ENCODE data around the gene ZNF99. TPM values are rescaled to one million over a fixed set of nuclear protein-coding genes. Genes with fewer than 3 reads are reported as not detected.
"Not testable (repeated sequence)": the region's sequence is repeated elsewhere in the genome, so short reads cannot be mapped to it uniquely, and the experiment has no call there.

The ZNF99 gene
- total and polyA plus RNA-seq, 2 of the 8 experiments (the other 6 are each of a cell fraction or from before 2014, with no cell fraction given), result not detected

GRCh38 chr19:22728214-22728613 is 55.7 kb downstream of the ZNF99 start:
- CTCF ChIA-PET (ENCODE audit: partially characterized antibody); DNase-seq (ENCODE audit: low read depth in 1 of 2, low spot score in 2 of 2); POLR2A ChIA-PET (ENCODE audit: partially characterized antibody); H2BK120ac ChIP-seq (replicated peaks; ENCODE audit: low read depth, low read length); H3K4me2 ChIP-seq (ENCODE audit: insufficient read depth in 1 of 2, low read depth in 2 of 2, low read length in 2 of 2); H3K36me3 ChIP-seq (ENCODE audit: control insufficient read depth in 2 of 4, insufficient read depth in 4 of 4, low read length in 3 of 4); H4K91ac ChIP-seq (replicated peaks; ENCODE audit: insufficient read length, low read length); H3K4ac ChIP-seq (replicated peaks; ENCODE audit: insufficient read length, low read depth, low read length); H3K18ac ChIP-seq (ENCODE audit: extremely low read depth, low read length); H2BK20ac ChIP-seq (ENCODE audit: low read length); H2BK5ac ChIP-seq (ENCODE audit: low read depth, low read length); H2BK12ac ChIP-seq (ENCODE audit: low read depth, low read length); H3K79me2 ChIP-seq (ENCODE audit: control insufficient read depth in 1 of 2, insufficient read depth in 2 of 2, low read length in 2 of 2); H3K14ac ChIP-seq (ENCODE audit: insufficient read length); FAIRE-seq; H3K27me3 ChIP-seq (replicated peaks in 1 of 4; ENCODE audit: control insufficient read depth in 3 of 4, extremely low read depth in 1 of 4, insufficient read depth in 3 of 4, low read length in 3 of 4); H2AK5ac ChIP-seq (ENCODE audit: low read depth, low read length); H3K23ac ChIP-seq (ENCODE audit: insufficient read length); H4K20me1 ChIP-seq (replicated peaks in 1 of 2; ENCODE audit: control insufficient read depth in 1 of 2, insufficient read depth in 2 of 2, low read length in 2 of 2); H3K56ac ChIP-seq (replicated peaks; ENCODE audit: insufficient read length, low read depth, low read length); H3K79me1 ChIP-seq (ENCODE audit: low read depth, low read length); H3K23me2 ChIP-seq (ENCODE audit: low read depth, low read length); H2AFZ ChIP-seq (ENCODE audit: low read length); H4K5ac ChIP-seq (ENCODE audit: insufficient read length, low read depth, low read length); H4K8ac ChIP-seq (ENCODE audit: extremely low read depth, insufficient read depth, low read length); H2BK15ac ChIP-seq (ENCODE audit: low read length); H3K9ac ChIP-seq (replicated peaks in 1 of 4; ENCODE audit: extremely low read depth in 1 of 4, low read depth in 3 of 4, low read length in 3 of 4); H3K4me1 ChIP-seq (replicated peaks in 1 of 4; ENCODE audit: control insufficient read depth in 3 of 4, insufficient read depth in 4 of 4, low read length in 3 of 4); H3K4me3 ChIP-seq (ENCODE audit: extremely low read depth in 1 of 4, insufficient read depth in 2 of 4, low read depth in 3 of 4, low read length in 4 of 4); H3K27ac ChIP-seq (ENCODE audit: low read depth, low read length): not testable (repeated sequence)
- peaks cover 68 to 97% of the 10 kb centered on the region in 2 experiments for H3K9me3 ChIP-seq (ENCODE audit: insufficient read depth in 2 of 2, low read depth in 1 of 2, low read length in 1 of 2)
- WGBS, 2 experiments (ENCODE audit: extremely low coverage in 1 of 2, insufficient coverage in 1 of 2, insufficient read length in 1 of 2, insufficient replicate concordance in 2 of 2, low coverage in 1 of 2, low lambda C conversion rate in 2 of 2, missing lambda C conversion rate in 1 of 2), result 73% methylated on average over 4 of the region's 4 CpGs; no CpG with 5 or more reads in 1 of the 2 experiments

GRCh38 chr19:22721533-22721932 is 62.4 kb downstream of the ZNF99 start:
- H3K27me3 ChIP-seq (replicated peaks in 1 of 4; ENCODE audit: control insufficient read depth in 3 of 4, extremely low read depth in 1 of 4, insufficient read depth in 3 of 4, low read length in 3 of 4); H3K18ac ChIP-seq (ENCODE audit: extremely low read depth, low read length); H4K5ac ChIP-seq (ENCODE audit: insufficient read length, low read depth, low read length); H2BK20ac ChIP-seq (ENCODE audit: low read length); H3K14ac ChIP-seq (ENCODE audit: insufficient read length); H4K8ac ChIP-seq (ENCODE audit: extremely low read depth, insufficient read depth, low read length); H3K4me2 ChIP-seq (ENCODE audit: insufficient read depth in 1 of 2, low read depth in 2 of 2, low read length in 2 of 2); H2AK5ac ChIP-seq (ENCODE audit: low read depth, low read length); H4K20me1 ChIP-seq (replicated peaks in 1 of 2; ENCODE audit: control insufficient read depth in 1 of 2, insufficient read depth in 2 of 2, low read length in 2 of 2); H3K4me1 ChIP-seq (replicated peaks in 1 of 4; ENCODE audit: control insufficient read depth in 3 of 4, insufficient read depth in 4 of 4, low read length in 3 of 4); POLR2A ChIA-PET (ENCODE audit: partially characterized antibody); H2BK120ac ChIP-seq (replicated peaks; ENCODE audit: low read depth, low read length); H3K23me2 ChIP-seq (ENCODE audit: low read depth, low read length); H3K9ac ChIP-seq (replicated peaks in 1 of 4; ENCODE audit: extremely low read depth in 1 of 4, low read depth in 3 of 4, low read length in 3 of 4); H3K4ac ChIP-seq (replicated peaks; ENCODE audit: insufficient read length, low read depth, low read length); H3K27ac ChIP-seq (ENCODE audit: low read depth, low read length); H4K91ac ChIP-seq (replicated peaks; ENCODE audit: insufficient read length, low read length); H2BK12ac ChIP-seq (ENCODE audit: low read depth, low read length); DNase-seq (ENCODE audit: low read depth in 1 of 2, low spot score in 2 of 2); H2AFZ ChIP-seq (ENCODE audit: low read length); H3K79me1 ChIP-seq (ENCODE audit: low read depth, low read length); H3K23ac ChIP-seq (ENCODE audit: insufficient read length); H3K79me2 ChIP-seq (ENCODE audit: control insufficient read depth in 1 of 2, insufficient read depth in 2 of 2, low read length in 2 of 2); FAIRE-seq; H2BK5ac ChIP-seq (ENCODE audit: low read depth, low read length); CTCF ChIA-PET (ENCODE audit: partially characterized antibody); H3K56ac ChIP-seq (replicated peaks; ENCODE audit: insufficient read length, low read depth, low read length); H2BK15ac ChIP-seq (ENCODE audit: low read length); H3K4me3 ChIP-seq (ENCODE audit: extremely low read depth in 1 of 4, insufficient read depth in 2 of 4, low read depth in 3 of 4, low read length in 4 of 4); H3K36me3 ChIP-seq (ENCODE audit: control insufficient read depth in 2 of 4, insufficient read depth in 4 of 4, low read length in 3 of 4): not testable (repeated sequence)
- 75% methylated on average over 6 of the region's 6 CpGs; no CpG with 5 or more reads in 1 of the 2 experiments for WGBS, 2 experiments (ENCODE audit: extremely low coverage in 1 of 2, insufficient coverage in 1 of 2, insufficient read length in 1 of 2, insufficient replicate concordance in 2 of 2, low coverage in 1 of 2, low lambda C conversion rate in 2 of 2, missing lambda C conversion rate in 1 of 2)
- H3K9me3 ChIP-seq (ENCODE audit: insufficient read depth in 2 of 2, low read depth in 1 of 2, low read length in 1 of 2), result peaks cover 76 to 97% of the 10 kb centered on the region in 2 experiments

Data from H1 (cell line).